ENCODE data around the gene SERINC2. TPM values are rescaled to one million over a fixed set of nuclear protein-coding genes. Genes with fewer than 3 reads are reported as not detected.

The SERINC2 gene
- total RNA-seq (not detected), polyA plus RNA-seq (under 1 TPM in 1 of 4 donors, not detected in 3; 0.08 TPM)

GRCh38 chr1:31412732-31413404, at the start of gene SERINC2:
TSS of gene SERINC2 (plus strand) at chr1:31413213. CDS start at chr1:31413266, 53 bp downstream.
- H3K27ac ChIP-seq (ENCODE audit: insufficient read depth, low read length, poor library complexity, severe bottlenecking): no peak within 1 kb of the TSS
- peaks cover 11% of the 10 kb centered on the region for H3K4me1 ChIP-seq (ENCODE audit: control insufficient read depth, insufficient read depth, low read length, poor library complexity, severe bottlenecking)
- H3K27me3 Mint-ChIP-seq: peaks cover 76% of the 10 kb centered on the region
- ATAC-seq (ENCODE audit: low read depth in 2 of 2) (peak; percentile 17 to 48), DNase-seq (peak in 1 of 3 donors; percentile 11)
- H3K36me3 ChIP-seq (ENCODE audit: control insufficient read depth, insufficient read depth, low read length): no peaks in the 10 kb centered on the region
- peaks cover 33% of the 10 kb centered on the region for H3K27me3 ChIP-seq (ENCODE audit: control insufficient read depth, insufficient read depth, low read length)
- peaks cover 0 to 11% (median 4%) of the 10 kb centered on the region in 4 donors for H3K4me1 Mint-ChIP-seq
- H3K9me3 ChIP-seq (ENCODE audit: control insufficient read depth in 2 of 2, low read length in 2 of 2): no peaks in the 10 kb centered on the region
- peak within 1 kb of the TSS; percentile 86 to 92 (median 88) for H3K4me3 Mint-ChIP-seq
- peak within 1 kb of the TSS in 1 of 3 donors; percentile 70 for H3K27ac Mint-ChIP-seq
- no peaks in the 10 kb centered on the region for H3K36me3 Mint-ChIP-seq
- no peak within 1 kb of the TSS for H3K4me3 ChIP-seq (ENCODE audit: low read depth, low read length)
- peaks cover 0 to 5% (median 0%) of the 10 kb centered on the region in 7 donors for H3K9me3 Mint-ChIP-seq

GRCh38 chr1:31364561-31365250, 48.3 kb upstream of the SERINC2 start:
- DNase-seq (no peak), ATAC-seq (ENCODE audit: low read depth in 2 of 2) (no peak)
- Mint-ChIP-seq H3K36me3 (peaks cover 33% of the 10 kb centered on the region), H3K9me3 (no peaks in the 10 kb centered on the region), H3K27me3 (no peaks in the 10 kb centered on the region), H3K4me1 (no peaks in the 10 kb centered on the region), H3K4me3 (no peak overlapping the region), H3K27ac (no peak overlapping the region)
- H3K27ac ChIP-seq (ENCODE audit: insufficient read depth, low read length, poor library complexity, severe bottlenecking): no peak overlapping the region
- peaks cover 28% of the 10 kb centered on the region for H3K36me3 ChIP-seq (ENCODE audit: control insufficient read depth, insufficient read depth, low read length)
- no peaks in the 10 kb centered on the region for H3K27me3 ChIP-seq (ENCODE audit: control insufficient read depth, insufficient read depth, low read length)
- H3K4me1 ChIP-seq (ENCODE audit: control insufficient read depth, insufficient read depth, low read length, poor library complexity, severe bottlenecking): no peaks in the 10 kb centered on the region
- H3K9me3 ChIP-seq (ENCODE audit: control insufficient read depth in 2 of 2, low read length in 2 of 2): no peaks in the 10 kb centered on the region
- no peak overlapping the region for H3K4me3 ChIP-seq (ENCODE audit: low read depth, low read length)

- Mint-ChIP-seq H3K36me3 (peaks cover 28% of the 10 kb centered on the region), H3K27me3 (peaks cover under 1% of the 10 kb centered on the region), H3K27ac (peak overlapping the region in 1 of 3 donors; percentile 46), H3K9me3 (no peaks in the 10 kb centered on the region), H3K4me3 (no peak overlapping the region), H3K4me1 (peaks cover 0 to 3% (median 0%) of the 10 kb centered on the region in 4 donors)
- Histone ChIP-seq H3K9me3 (ENCODE audit: control insufficient read depth in 2 of 2, low read length in 2 of 2) (no peaks in the 10 kb centered on the region), H3K27me3 (ENCODE audit: control insufficient read depth, insufficient read depth, low read length) (no peaks in the 10 kb centered on the region), H3K27ac (ENCODE audit: insufficient read depth, low read length, poor library complexity, severe bottlenecking) (no peak overlapping the region), H3K4me3 (ENCODE audit: low read depth, low read length) (no peak overlapping the region), H3K36me3 (ENCODE audit: control insufficient read depth, insufficient read depth, low read length) (peaks cover 25% of the 10 kb centered on the region), H3K4me1 (ENCODE audit: control insufficient read depth, insufficient read depth, low read length, poor library complexity, severe bottlenecking) (no peaks in the 10 kb centered on the region)
- ATAC-seq (ENCODE audit: low read depth in 2 of 2) (no peak), DNase-seq (no peak)
Measured at GRCh38 chr1:31366796-31367195, 46.2 kb upstream of the SERINC2 start.

- no peaks in the 10 kb centered on the region for H3K9me3 Mint-ChIP-seq
- Histone ChIP-seq H3K4me3 (ENCODE audit: low read depth, low read length) (no peak overlapping the region), H3K27me3 (ENCODE audit: control insufficient read depth, insufficient read depth, low read length) (no peaks in the 10 kb centered on the region), H3K36me3 (ENCODE audit: control insufficient read depth, insufficient read depth, low read length) (peaks cover 25% of the 10 kb centered on the region), H3K9me3 (ENCODE audit: control insufficient read depth in 2 of 2, low read length in 2 of 2) (no peaks in the 10 kb centered on the region), H3K27ac (ENCODE audit: insufficient read depth, low read length, poor library complexity, severe bottlenecking) (no peak overlapping the region), H3K4me1 (ENCODE audit: control insufficient read depth, insufficient read depth, low read length, poor library complexity, severe bottlenecking) (peaks cover 8% of the 10 kb centered on the region)
- H3K27ac Mint-ChIP-seq: no peak overlapping the region
- peaks cover 23% of the 10 kb centered on the region for H3K36me3 Mint-ChIP-seq
- peaks cover 11% of the 10 kb centered on the region for H3K27me3 Mint-ChIP-seq
- H3K4me3 Mint-ChIP-seq: no peak overlapping the region
- ATAC-seq (ENCODE audit: low read depth in 2 of 2) (no peak), DNase-seq (no peak)
- peaks cover 0 to 20% (median 5%) of the 10 kb centered on the region in 4 donors for H3K4me1 Mint-ChIP-seq
Measured at GRCh38 chr1:31368611-31369107, 44.4 kb upstream of the SERINC2 start.

- DNase-seq (no peak), ATAC-seq (ENCODE audit: low read depth in 2 of 2) (no peak)
- Mint-ChIP-seq H3K9me3 (no peaks in the 10 kb centered on the region), H3K27me3 (peaks cover 18% of the 10 kb centered on the region), H3K27ac (no peak overlapping the region), H3K36me3 (peaks cover 13% of the 10 kb centered on the region), H3K4me3 (no peak overlapping the region), H3K4me1 (peaks cover 0 to 23% (median 8%) of the 10 kb centered on the region in 4 donors)
- Histone ChIP-seq H3K27ac (ENCODE audit: insufficient read depth, low read length, poor library complexity, severe bottlenecking) (no peak overlapping the region), H3K4me1 (ENCODE audit: control insufficient read depth, insufficient read depth, low read length, poor library complexity, severe bottlenecking) (peaks cover 11% of the 10 kb centered on the region), H3K9me3 (ENCODE audit: control insufficient read depth in 2 of 2, low read length in 2 of 2) (no peaks in the 10 kb centered on the region), H3K4me3 (ENCODE audit: low read depth, low read length) (no peak overlapping the region), H3K36me3 (ENCODE audit: control insufficient read depth, insufficient read depth, low read length) (peaks cover 11% of the 10 kb centered on the region), H3K27me3 (ENCODE audit: control insufficient read depth, insufficient read depth, low read length) (no peaks in the 10 kb centered on the region)
Measured at GRCh38 chr1:31370021-31370420, 43.0 kb upstream of the SERINC2 start.

GRCh38 chr1:31370565-31370964, 42.4 kb upstream of the SERINC2 start:
- no peak for ATAC-seq (ENCODE audit: low read depth in 2 of 2)
- Mint-ChIP-seq H3K27me3 (peaks cover 18% of the 10 kb centered on the region), H3K4me1 (peaks cover 0 to 23% (median 8%) of the 10 kb centered on the region in 4 donors), H3K9me3 (no peaks in the 10 kb centered on the region), H3K4me3 (peak overlapping the region in 1 of 4 donors; percentile 15), H3K27ac (no peak overlapping the region), H3K36me3 (peaks cover 7% of the 10 kb centered on the region)
- Histone ChIP-seq H3K27ac (ENCODE audit: insufficient read depth, low read length, poor library complexity, severe bottlenecking) (no peak overlapping the region), H3K27me3 (ENCODE audit: control insufficient read depth, insufficient read depth, low read length) (no peaks in the 10 kb centered on the region), H3K4me1 (ENCODE audit: control insufficient read depth, insufficient read depth, low read length, poor library complexity, severe bottlenecking) (peaks cover 11% of the 10 kb centered on the region), H3K36me3 (ENCODE audit: control insufficient read depth, insufficient read depth, low read length) (peaks cover 11% of the 10 kb centered on the region), H3K9me3 (ENCODE audit: control insufficient read depth in 2 of 2, low read length in 2 of 2) (no peaks in the 10 kb centered on the region), H3K4me3 (ENCODE audit: low read depth, low read length) (no peak overlapping the region)
- no peak for DNase-seq

- no peaks in the 10 kb centered on the region for H3K9me3 Mint-ChIP-seq
- no peak overlapping the region for H3K27ac Mint-ChIP-seq
- ATAC-seq (ENCODE audit: low read depth in 2 of 2) (no peak), DNase-seq (no peak)
- H3K27me3 ChIP-seq (ENCODE audit: control insufficient read depth, insufficient read depth, low read length): no peaks in the 10 kb centered on the region
- no peaks in the 10 kb centered on the region for H3K9me3 ChIP-seq (ENCODE audit: control insufficient read depth in 2 of 2, low read length in 2 of 2)
- peaks cover 8% of the 10 kb centered on the region for H3K36me3 ChIP-seq (ENCODE audit: control insufficient read depth, insufficient read depth, low read length)
- H3K4me1 Mint-ChIP-seq: peaks cover 0 to 23% (median 8%) of the 10 kb centered on the region in 4 donors
- H3K4me3 Mint-ChIP-seq: no peak overlapping the region
- peaks cover 4% of the 10 kb centered on the region for H3K36me3 Mint-ChIP-seq
- H3K4me1 ChIP-seq (ENCODE audit: control insufficient read depth, insufficient read depth, low read length, poor library complexity, severe bottlenecking): peaks cover 11% of the 10 kb centered on the region
- peaks cover 18% of the 10 kb centered on the region for H3K27me3 Mint-ChIP-seq
- no peak overlapping the region for H3K4me3 ChIP-seq (ENCODE audit: low read depth, low read length)
- H3K27ac ChIP-seq (ENCODE audit: insufficient read depth, low read length, poor library complexity, severe bottlenecking): no peak overlapping the region
Measured at GRCh38 chr1:31371121-31371959, 41.7 kb upstream of the SERINC2 start.
